SK-N-SH treated with all-trans-retinoic acid at 6 μM for 48 hours (cell line): ENCODE data around the gene TGFBR3.
A peak's percentile ranks its signal among the peaks of the same experiment; 100 is the strongest.

Experiments
- ATAC-seq: fragments of 200-7000 bp; cut with Tn5 transposase; 3 replicates; pipeline ENCODE4 v1.9.1; 2020; ENCODE audit warnings: mild to moderate bottlenecking, moderate library complexity
- ARNTL ChIP-seq: fragments of 450-650 bp; formaldehyde crosslinking; IDR thresholded peaks from 2 replicates; pipeline ENCODE4 v1.5.0; 2020; ENCODE audit warnings: low read depth, mild to moderate bottlenecking, moderate library complexity, borderline replicate concordance
- BACH2 ChIP-seq: fragments of 250-450 bp; sonication (Bioruptor Pico); IDR thresholded peaks from 2 replicates; pipeline ENCODE4 v1.9.0; 2021; ENCODE audit warnings: mild to moderate bottlenecking, borderline replicate concordance
- CREB5 ChIP-seq: fragments of 250-450 bp; sonication (Bioruptor Pico); IDR thresholded peaks from 2 replicates; pipeline ENCODE4 v1.5.1; 2020; ENCODE audit warnings: low read depth, mild to moderate bottlenecking, moderate library complexity
- CSDC2 ChIP-seq: fragments of 250-450 bp; sonication (Bioruptor Pico); IDR thresholded peaks from 2 replicates; pipeline ENCODE4 v1.5.0; 2020; ENCODE audit warnings: mild to moderate bottlenecking, moderate library complexity
- ESRRG ChIP-seq: fragments of 250-450 bp; sonication (Bioruptor Pico); IDR thresholded peaks from 2 replicates; pipeline ENCODE4 v1.6.1; 2021; ENCODE audit warnings: mild to moderate bottlenecking
- GLIS3 ChIP-seq: fragments of 250-450 bp; sonication (Bioruptor Pico); IDR thresholded peaks from 2 replicates; pipeline ENCODE4 v1.5.0; 2020; ENCODE audit warnings: mild to moderate bottlenecking, moderate library complexity
- ISL1 ChIP-seq: fragments of 250-450 bp; sonication (Bioruptor Pico); IDR thresholded peaks from 2 replicates; pipeline ENCODE4 v2.1.2; 2022; ENCODE audit warnings: mild to moderate bottlenecking, moderate library complexity
- OSR1 ChIP-seq: fragments of 250-450 bp; sonication (Bioruptor Pico); IDR thresholded peaks from 2 replicates; pipeline ENCODE4 v1.8.0; 2022; ENCODE audit warnings: moderate library complexity, mild to moderate bottlenecking, inconsistent platforms
- PATZ1 ChIP-seq: fragments of 250-450 bp; sonication (Bioruptor Pico); IDR thresholded peaks from 2 replicates; pipeline ENCODE4 v1.8.0; 2020; ENCODE audit warnings: mild to moderate bottlenecking, moderate library complexity, borderline replicate concordance
- POU6F1 ChIP-seq: fragments of 250-450 bp; sonication (Bioruptor Pico); IDR thresholded peaks from 2 replicates; pipeline ENCODE4 v1.8.0; 2021; ENCODE audit warnings: low read depth, mild to moderate bottlenecking, moderate library complexity, borderline replicate concordance
- PPARA ChIP-seq: fragments of 250-450 bp; sonication (Bioruptor Pico); IDR thresholded peaks from 2 replicates; pipeline ENCODE4 v1.5.0; 2020; ENCODE audit warnings: mild to moderate bottlenecking, borderline replicate concordance
- RARB ChIP-seq: fragments of 250-450 bp; sonication (Bioruptor Pico); IDR thresholded peaks from 2 replicates; pipeline ENCODE4 v1.8.0; 2021; ENCODE audit warnings: mild to moderate bottlenecking, moderate library complexity
- SNAI2 ChIP-seq: fragments of 250-450 bp; sonication (Bioruptor Pico); IDR thresholded peaks from 2 replicates; pipeline ENCODE4 v1.5.0; 2020; ENCODE audit warnings: mild to moderate bottlenecking, moderate library complexity
- TCF4 ChIP-seq: fragments of 250-450 bp; sonication (Bioruptor Pico); IDR thresholded peaks from 2 replicates; pipeline ENCODE4 v1.8.0; 2021; ENCODE audit warnings: mild to moderate bottlenecking, moderate library complexity, borderline replicate concordance
- TOX ChIP-seq: fragments of 250-450 bp; sonication (Bioruptor Pico); IDR thresholded peaks from 2 replicates; pipeline ENCODE4 v1.8.0; 2021; ENCODE audit warnings: mild to moderate bottlenecking, moderate library complexity, borderline replicate concordance
- TSHZ2 ChIP-seq: fragments of 250-450 bp; sonication (Bioruptor Pico); IDR thresholded peaks from 2 replicates; pipeline ENCODE4 v1.5.0; 2020; ENCODE audit warnings: mild to moderate bottlenecking, moderate library complexity
- ZC3H10 ChIP-seq: fragments of 250-450 bp; sonication (Bioruptor Pico); IDR thresholded peaks from 2 replicates; pipeline ENCODE4 v1.5.1; 2021; ENCODE audit warnings: mild to moderate bottlenecking, moderate library complexity
- ZFP3 ChIP-seq: fragments of 250-450 bp; sonication (Bioruptor Pico); IDR thresholded peaks from 2 replicates; pipeline ENCODE4 v1.5.0; 2020; ENCODE audit warnings: mild to moderate bottlenecking, moderate library complexity
- ZFP30 ChIP-seq: fragments of 450-650 bp; formaldehyde crosslinking; IDR thresholded peaks from 2 replicates; pipeline ENCODE4 v1.5.0; 2022; ENCODE audit warnings: mild to moderate bottlenecking, moderate library complexity
- ZNF70 ChIP-seq: fragments of 450-650 bp; formaldehyde crosslinking; IDR thresholded peaks from 2 replicates; pipeline ENCODE4 v1.5.0; 2020; ENCODE audit warnings: mild to moderate bottlenecking, moderate library complexity
- ZNF8 ChIP-seq: fragments of 450-650 bp; formaldehyde crosslinking; IDR thresholded peaks from 2 replicates; pipeline ENCODE4 v1.5.0; 2020; ENCODE audit warnings: mild to moderate bottlenecking, moderate library complexity

TGFBR3 gene

GRCh38 chr1:91831132-91831930 is 54.6 kb downstream of the TGFBR3 start:
- no peak for ATAC-seq
- TF ChIP-seq ZNF70 (CRISPR knock-in tag) (no peak), CSDC2 (CRISPR knock-in tag) (no peak), ISL1 (CRISPR knock-in tag) (no peak), CREB5 (no peak), ZFP30 (CRISPR knock-in tag) (no peak), ZNF8 (CRISPR knock-in tag) (no peak), TCF4 (CRISPR knock-in tag) (no peak)

GRCh38 chr1:91830242-91831131 is 55.5 kb downstream of the TGFBR3 start:
- TF ChIP-seq RARB (no peak), CSDC2 (CRISPR knock-in tag) (no peak), CREB5 (no peak), PATZ1 (no peak), SNAI2 (no peak), ESRRG (no peak), ZNF8 (CRISPR knock-in tag) (no peak), ZNF70 (CRISPR knock-in tag) (no peak), BACH2 (CRISPR knock-in tag) (no peak), ZFP3 (CRISPR knock-in tag) (no peak), ZFP30 (CRISPR knock-in tag) (no peak), TOX (CRISPR knock-in tag) (no peak), GLIS3 (CRISPR knock-in tag) (no peak)

GRCh38 chr1:91829293-91830153 is 56.4 kb downstream of the TGFBR3 start:
- ATAC-seq = no peak
- TF ChIP-seq RARB = no peak
- TF ChIP-seq PPARA = no peak
- no peak for TF ChIP-seq TSHZ2
- no peak for TF ChIP-seq ARNTL (CRISPR knock-in tag)
- no peak for TF ChIP-seq CSDC2 (CRISPR knock-in tag)
- no peak for TF ChIP-seq TOX (CRISPR knock-in tag)
- no peak for TF ChIP-seq PATZ1
- no peak for TF ChIP-seq ESRRG
- TF ChIP-seq BACH2 (CRISPR knock-in tag) = no peak
- TF ChIP-seq ZC3H10 (CRISPR knock-in tag) = no peak
- TF ChIP-seq ZFP3 (CRISPR knock-in tag) = no peak
- no peak for TF ChIP-seq OSR1 (CRISPR knock-in tag)
- no peak for TF ChIP-seq ISL1 (CRISPR knock-in tag)
- TF ChIP-seq TCF4 (CRISPR knock-in tag) = no peak
- no peak for TF ChIP-seq POU6F1

More at GRCh38 chr1:91830242-91831131, 55.5 kb downstream of the TGFBR3 start:
- peak; percentile 46; the same call in 2 of the 3 replicates for ATAC-seq
